Measurements from ENCODE around the gene NAALADL2. TPM values are rescaled to one million over a fixed set of nuclear protein-coding genes. Genes with fewer than 3 reads are reported as not detected.

NAALADL2 gene
- total and polyA plus RNA-seq, 2 donors (not counting 1 experiment from before 2014, with no cell fraction given), result not detected

DNA sequence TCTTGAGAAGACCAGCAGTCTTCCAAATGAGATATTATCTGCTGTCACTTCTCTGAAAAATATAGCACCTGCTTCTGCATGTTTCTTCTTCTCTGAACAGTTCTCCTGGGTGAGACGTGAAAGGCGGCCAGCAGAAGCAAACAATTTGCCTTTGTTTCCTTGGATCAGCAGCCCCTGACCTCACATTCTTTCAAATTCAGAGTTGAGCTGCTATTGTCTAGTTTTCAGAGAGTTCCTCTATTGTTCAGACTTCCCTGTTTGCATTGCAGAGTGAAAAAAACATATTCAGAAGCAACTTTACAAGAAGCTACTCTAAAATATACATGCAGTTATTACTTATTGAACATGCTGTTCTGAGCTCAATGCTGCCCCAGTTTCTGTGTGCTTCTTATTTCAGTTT lies 653.6 kb downstream of the NAALADL2 start:
- CTCF ChIA-PET, result no interaction called here
- ATAC-seq (ENCODE audit: low read depth), result no peak
- no peak overlapping the region for H3K4me3 ChIP-seq (ENCODE audit: control extremely low read depth in 1 of 5, extremely low read depth in 1 of 5, insufficient read depth in 1 of 5, low read depth in 2 of 5, low read length in 4 of 5)

DNA sequence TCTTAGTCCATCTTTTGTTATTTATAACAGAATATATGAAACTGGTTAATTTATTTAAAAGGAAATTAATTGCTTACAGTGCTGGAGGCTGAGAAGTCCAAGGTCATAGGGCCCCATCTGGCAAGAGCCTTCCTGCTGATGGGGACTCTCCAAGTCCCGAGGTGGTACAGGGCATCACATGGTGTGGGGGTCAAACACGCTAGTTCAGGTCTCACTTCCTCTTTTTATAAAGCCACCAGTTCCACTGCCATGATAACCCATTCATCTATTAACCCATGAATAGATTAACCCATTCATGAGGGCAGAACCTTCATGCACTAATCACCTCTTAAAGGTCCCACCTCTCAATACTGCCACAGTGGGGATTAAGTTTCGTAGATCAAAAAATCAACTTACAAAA lies 659.3 kb downstream of the NAALADL2 start:
- H3K27me3 ChIP-seq (replicated peaks in 1 of 4; ENCODE audit: control extremely low read depth in 1 of 4, control insufficient read depth in 3 of 4, insufficient read depth in 4 of 4, low read length in 3 of 4), result no peaks in the 10 kb centered on the region
- no peak overlapping the region for H3K4me3 ChIP-seq (ENCODE audit: control extremely low read depth in 1 of 5, extremely low read depth in 1 of 5, insufficient read depth in 1 of 5, low read depth in 2 of 5, low read length in 4 of 5)
- H3K9ac ChIP-seq (ENCODE audit: low read length), result no peak overlapping the region
- TF ChIP-seq, protein P1, sequence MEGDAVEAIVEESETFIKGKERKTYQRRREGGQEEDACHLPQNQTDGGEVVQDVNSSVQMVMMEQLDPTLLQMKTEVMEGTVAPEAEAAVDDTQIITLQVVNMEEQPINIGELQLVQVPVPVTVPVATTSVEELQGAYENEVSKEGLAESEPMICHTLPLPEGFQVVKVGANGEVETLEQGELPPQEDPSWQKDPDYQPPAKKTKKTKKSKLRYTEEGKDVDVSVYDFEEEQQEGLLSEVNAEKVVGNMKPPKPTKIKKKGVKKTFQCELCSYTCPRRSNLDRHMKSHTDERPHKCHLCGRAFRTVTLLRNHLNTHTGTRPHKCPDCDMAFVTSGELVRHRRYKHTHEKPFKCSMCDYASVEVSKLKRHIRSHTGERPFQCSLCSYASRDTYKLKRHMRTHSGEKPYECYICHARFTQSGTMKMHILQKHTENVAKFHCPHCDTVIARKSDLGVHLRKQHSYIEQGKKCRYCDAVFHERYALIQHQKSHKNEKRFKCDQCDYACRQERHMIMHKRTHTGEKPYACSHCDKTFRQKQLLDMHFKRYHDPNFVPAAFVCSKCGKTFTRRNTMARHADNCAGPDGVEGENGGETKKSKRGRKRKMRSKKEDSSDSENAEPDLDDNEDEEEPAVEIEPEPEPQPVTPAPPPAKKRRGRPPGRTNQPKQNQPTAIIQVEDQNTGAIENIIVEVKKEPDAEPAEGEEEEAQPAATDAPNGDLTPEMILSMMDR (IDR thresholded peaks at IDR 0.05), result no peak
- H3K9me3 Mint-ChIP-seq (ENCODE audit: insufficient read depth), result no peaks in the 10 kb centered on the region
- H3K4me2 ChIP-seq (replicated peaks; ENCODE audit: low read depth, low read length, poor library complexity, severe bottlenecking), result no peak overlapping the region
- ChIA-PET CTCF (no interaction called here), POLR2A (no interaction called here)
- intact Hi-C loops (cut with micrococcal nuclease), result no loop called here
- no peak overlapping the region for H3K27ac Mint-ChIP-seq
- no peaks in the 10 kb centered on the region for H3K27me3 Mint-ChIP-seq
- H2AFZ ChIP-seq (ENCODE audit: insufficient read depth, low read depth, low read length, poor library complexity, severe bottlenecking), result no peak overlapping the region
- no peaks in the 10 kb centered on the region for H3K36me3 ChIP-seq (replicated peaks in 1 of 2; ENCODE audit: control extremely low read depth in 1 of 2, control insufficient read depth in 1 of 2, extremely low read depth in 1 of 2, insufficient read depth in 2 of 2, low read length in 1 of 2)
- DNase-seq (no peak), ATAC-seq (ENCODE audit: low read depth) (no peak)
- H3K79me2 ChIP-seq (ENCODE audit: control insufficient read depth, insufficient read depth, low read length), result no peaks in the 10 kb centered on the region
- no peak overlapping the region for H3K27ac ChIP-seq (ENCODE audit: low read length in 2 of 2)
- H3K4me1 ChIP-seq (ENCODE audit: control insufficient read depth in 2 of 2, insufficient read depth in 2 of 2, low read length in 2 of 2), result no peaks in the 10 kb centered on the region
- no peak overlapping the region for H3K4me3 Mint-ChIP-seq
- 10% methylated on average over 2 of the region's 3 CpGs for WGBS (ENCODE audit: insufficient coverage)
- H3K9me3 ChIP-seq (ENCODE audit: control extremely low read depth in 1 of 3, control insufficient read depth in 2 of 3, insufficient read depth in 1 of 3, low read length in 2 of 3), result no peaks in the 10 kb centered on the region
- H3K4me1 Mint-ChIP-seq, result no peaks in the 10 kb centered on the region
- H4K20me1 ChIP-seq (ENCODE audit: control insufficient read depth, insufficient read depth, low read length, poor library complexity, severe bottlenecking), result no peaks in the 10 kb centered on the region

More for the DNA sequence above, 653.6 kb downstream of the NAALADL2 start:
- POLR2A ChIA-PET, result no interaction called here
- no peaks in the 10 kb centered on the region for H3K27me3 ChIP-seq (replicated peaks in 1 of 4; ENCODE audit: control extremely low read depth in 1 of 4, control insufficient read depth in 3 of 4, insufficient read depth in 4 of 4, low read length in 3 of 4)
- H3K36me3 ChIP-seq (replicated peaks in 1 of 2; ENCODE audit: control extremely low read depth in 1 of 2, control insufficient read depth in 1 of 2, extremely low read depth in 1 of 2, insufficient read depth in 2 of 2, low read length in 1 of 2), result no peaks in the 10 kb centered on the region
- 46% methylated on average over 2 of the region's 2 CpGs for WGBS (ENCODE audit: insufficient coverage)
- TF ChIP-seq, protein P1 (IDR thresholded peaks at IDR 0.05), result no peak
- no peak for TF ChIP-seq EZH2 (IDR thresholded peaks at IDR 0.05; ENCODE audit: borderline replicate concordance, insufficient read depth, low read depth, low read length, poor library complexity, severe bottlenecking)
- H3K9ac ChIP-seq (ENCODE audit: low read length), result no peak overlapping the region
- Mint-ChIP-seq H3K4me3 (no peak overlapping the region), H3K27ac (no peak overlapping the region), H3K9me3 (ENCODE audit: insufficient read depth) (peaks cover 4% of the 10 kb centered on the region), H3K4me1 (no peaks in the 10 kb centered on the region), H3K27me3 (no peaks in the 10 kb centered on the region)
- DNase-seq, result no peak
- H3K4me2 ChIP-seq (replicated peaks; ENCODE audit: low read depth, low read length, poor library complexity, severe bottlenecking), result no peak overlapping the region
- H4K20me1 ChIP-seq (ENCODE audit: control insufficient read depth, insufficient read depth, low read length, poor library complexity, severe bottlenecking), result no peaks in the 10 kb centered on the region
- no peak overlapping the region for H2AFZ ChIP-seq (ENCODE audit: insufficient read depth, low read depth, low read length, poor library complexity, severe bottlenecking)
- H3K4me1 ChIP-seq (ENCODE audit: control insufficient read depth in 2 of 2, insufficient read depth in 2 of 2, low read length in 2 of 2), result no peaks in the 10 kb centered on the region
- H3K79me2 ChIP-seq (ENCODE audit: control insufficient read depth, insufficient read depth, low read length), result no peaks in the 10 kb centered on the region
- peaks cover 0 to 3% (median 0%) of the 10 kb centered on the region in 3 donors for H3K9me3 ChIP-seq (ENCODE audit: control extremely low read depth in 1 of 3, control insufficient read depth in 2 of 3, insufficient read depth in 1 of 3, low read length in 2 of 3)
- intact Hi-C loops (cut with micrococcal nuclease), result no loop called here
- H3K27ac ChIP-seq (ENCODE audit: low read length in 2 of 2), result no peak overlapping the region

Data from B cell (primary cell).